K562 (cell line): ENCODE measurements around the gene MKS1. TPM values are rescaled to one million over a fixed set of nuclear protein-coding genes. Genes with fewer than 3 reads are reported as not detected.

Source experiments
- ATAC-seq: fragments of 200-7000 bp; cut with Tn5 transposase; 3 replicates; pipeline ENCODE4 v1.9.1; 2020; ENCODE audit warnings: moderate library complexity
- BruUV-seq: library from RNA; stranded (reverse); fragments of 400-500 nt; replicated peaks from 2 replicates; lab custom pipeline; 2021; lab: Mats Ljungman, UMichigan
- CTCF ChIA-PET: fragments of 300-600 bp; formaldehyde crosslinking; extraction: SDS; loops from one replicate; lab custom pipeline; 2021; ENCODE audit warnings: low intra/inter-chr PET ratio; lab: Yijun Ruan, JAX
- POLR2A ChIA-PET: fragments of 300-600, 350-650 bp; sonication (Branson Sonifier 250); formaldehyde crosslinking; extraction: SDS; loops from one replicate; lab custom pipeline; 2021; ENCODE audit warnings: antibody characterized with exemption, inconsistent platforms; lab: Yijun Ruan, JAX
- DNase-seq, 4 experiments: peaks; one replicate each; pipeline versions ENCODE4 v3.0.0 to v3.0.0-alpha.2; 2011 to 2018; ENCODE audit warnings: low spot score in 3 of 4, mixed read lengths in 3 of 4; ENCODE audit errors: extremely low read depth in 1 of 4
- FAIRE-seq: peaks from 2 replicates; lab custom pipeline; 2011; peaks lifted over from hg19 to GRCh38; lab: Jason Lieb, UNC
- H2AFZ ChIP-seq: 2 replicates; pipeline ENCODE4 v1.6.0; 2011; ENCODE audit warnings: low read depth, low read length, control low read depth, inconsistent platforms
- H3K27ac ChIP-seq: fragments of 200-600 bp; 3 replicates; pipeline ENCODE4 v1.8.0; 2011; ENCODE audit warnings: low read depth, mild to moderate bottlenecking, control low read depth, inconsistent platforms, low read length, moderate library complexity, mixed read lengths; ENCODE audit errors: extremely low read depth
- H3K27me3 ChIP-seq, 2 experiments: fragments of 300-600 bp in 1 of 2; 2 replicates in 1 of 2; 3 replicates in 1 of 2; pipeline versions ENCODE4 v1.6.0 to v1.8.0; 2011; ENCODE audit warnings: inconsistent platforms in 2 of 2, low read length in 2 of 2, mild to moderate bottlenecking in 1 of 2, mixed read lengths in 1 of 2, moderate library complexity in 1 of 2; ENCODE audit not compliant: control insufficient read depth in 2 of 2, insufficient read depth in 2 of 2
- H3K36me3 ChIP-seq: fragments of 300-600 bp; 3 replicates; pipeline ENCODE4 v1.8.0; 2011; ENCODE audit warnings: mild to moderate bottlenecking, low read length, inconsistent platforms; ENCODE audit not compliant: control insufficient read depth, insufficient read depth
- H3K4me1 ChIP-seq, 2 experiments: fragments of 200-600 bp in 1 of 2; replicated peaks in 1 of 2; 2 replicates in 1 of 2; 3 replicates in 1 of 2; pipeline versions ENCODE4 v1.5.1 to v1.8.0; 2011; ENCODE audit warnings: inconsistent platforms in 2 of 2, low read length in 2 of 2, mild to moderate bottlenecking in 1 of 2, mixed read lengths in 1 of 2, moderate library complexity in 1 of 2; ENCODE audit not compliant: control insufficient read depth in 2 of 2, insufficient read depth in 2 of 2
- H3K4me2 ChIP-seq: 2 replicates; pipeline ENCODE4 v1.6.1; 2011; ENCODE audit warnings: low read length, control low read depth, inconsistent platforms, mixed read lengths; ENCODE audit not compliant: insufficient read depth
- H3K4me3 ChIP-seq: fragments of 200-600 bp; sonication (generic), shearing (Covaris generic); 2 replicates; pipeline ENCODE4 v1.5.1; 2016; ENCODE audit warnings: control low read depth, inconsistent platforms
- H3K79me2 ChIP-seq: fragments of 200-600 bp; 3 replicates; pipeline ENCODE4 v1.8.0; 2011; ENCODE audit warnings: low read length, inconsistent platforms; ENCODE audit not compliant: control insufficient read depth, insufficient read depth
- H3K9ac ChIP-seq, 2 experiments: 2 replicates each; pipeline versions ENCODE4 v1.6.0 to v1.6.1; 2011; ENCODE audit warnings: low read depth in 2 of 2, low read length in 2 of 2, control low read depth in 1 of 2, inconsistent platforms in 1 of 2, mild to moderate bottlenecking in 1 of 2, mixed read lengths in 1 of 2; ENCODE audit not compliant: insufficient read depth in 1 of 2
- H3K9me1 ChIP-seq: one replicate; pipeline ENCODE4 v1.6.0; 2011; ENCODE audit warnings: inconsistent platforms, mild to moderate bottlenecking, low read length, moderate library complexity; ENCODE audit not compliant: control insufficient read depth, insufficient read depth
- H3K9me3 ChIP-seq: replicated peaks from 2 replicates; pipeline ENCODE4 v1.5.1; 2011; ENCODE audit warnings: low read depth, low read length, inconsistent platforms; ENCODE audit not compliant: control insufficient read depth, insufficient read depth
- H4K20me1 ChIP-seq: replicated peaks from 2 replicates; pipeline ENCODE4 v1.6.1; 2011; ENCODE audit warnings: low read length, inconsistent platforms, mixed read lengths; ENCODE audit not compliant: control insufficient read depth, insufficient read depth
- BACH1 ChIP-seq: fragments of 200-800 bp; sonication (Bioruptor generic); IDR thresholded peaks from 2 replicates; pipeline ENCODE4 v1.6.1; 2016; ENCODE audit warnings: missing genetic modification characterization, missing compliant biosample characterization
- ELF4 ChIP-seq: fragments of 450-650 bp; formaldehyde crosslinking; IDR thresholded peaks from 2 replicates; pipeline ENCODE4 v1.4.0; 2022; ENCODE audit warnings: missing genetic modification characterization
- ETS2 ChIP-seq: IDR thresholded peaks from 2 replicates; pipeline ENCODE4 v1.6.1; 2016; ENCODE audit warnings: borderline replicate concordance, missing genetic modification characterization, mild to moderate bottlenecking, moderate library complexity, missing compliant biosample characterization; ENCODE audit not compliant: poor library complexity, severe bottlenecking
- RFX5 ChIP-seq: IDR thresholded peaks from 2 replicates; pipeline ENCODE4 v1.6.1; 2011; ENCODE audit warnings: low read depth, mild to moderate bottlenecking, improper control_type of control experiment, low read length
- SIRT6 ChIP-seq: IDR thresholded peaks from one replicate; pipeline ENCODE4 v1.6.1; 2012; ENCODE audit warnings: low read depth, mild to moderate bottlenecking, control low read depth, inconsistent platforms, low read length, moderate library complexity
- TARDBP ChIP-seq: fragments of 450-650 bp; IDR thresholded peaks from 2 replicates; pipeline ENCODE4 v1.6.1; 2016
- ZFP36 ChIP-seq: fragments of 150-350 bp; IDR thresholded peaks from 2 replicates; pipeline ENCODE4 v1.6.1; 2018; ENCODE audit warnings: low read length, low read depth; ENCODE audit not compliant: partially characterized antibody
- ZNF3 ChIP-seq: fragments of 250-450 bp; sonication (Bioruptor Pico); IDR thresholded peaks from 2 replicates; pipeline ENCODE4 v1.5.0; 2021; ENCODE audit warnings: mild to moderate bottlenecking, moderate library complexity
- ZNF431 ChIP-seq: sonication (generic); formaldehyde crosslinking; IDR thresholded peaks from 2 replicates; pipeline ENCODE4 v1.8.0; 2022; ENCODE audit warnings: mild to moderate bottlenecking, missing genetic modification reagents
- WGBS: fragments of 100-300 bp; shearing (Covaris generic); methylation state at CpG from one replicate; pipeline ENCODE4 v1.1.6; 2016; ENCODE audit warnings: low coverage, mixed read lengths; ENCODE audit not compliant: insufficient coverage; ENCODE audit errors: missing lambda C conversion rate; 5-methylcytosine and 5-hydroxymethylcytosine counted together
- in situ Hi-C: fragments of 300-500 bp; cut with MboI; formaldehyde crosslinking; loops from 4 replicates; pipeline ENCODE4 v1.15.0; 2018; ENCODE audit warnings: inconsistent platforms, mixed read lengths
- intact Hi-C: fragments of 100-400 bp; cut with micrococcal nuclease; formaldehyde crosslinking; loops from 2 replicates; pipeline ENCODE4 v1.14.2; 2022
- polyA plus RNA-seq, 8 experiments: library from polyadenylated mRNA; depleted of rRNA in 4 of 8; stranded (reverse) in 5 of 8; unstranded in 3 of 8; fragments of >200 nt; fragmentation: Nextera tagmentation in 2 of 8; fragmentation: Illumina TruSeq in 1 of 8; extraction: Ambion mirVana in 2 of 8; extraction: Trizol in 1 of 8; gene quantifications; 2 replicates each; pipeline versions ENCODE4 v1.2.1 to v1.2.3, GENCODE V29; 2011 to 2014; ENCODE audit warnings: inconsistent platforms in 1 of 8, missing spikeins in 1 of 8
- total RNA-seq, 7 experiments: library from RNA; depleted of rRNA in 6 of 7; stranded (reverse); fragments of >200 nt in 6 of 7; fragmentation: Illumina TruSeq in 2 of 7; extraction: Trizol in 2 of 7; gene quantifications; 2 replicates each; pipeline versions ENCODE4 v1.2.1 to v1.2.3, GENCODE V29; 2011 to 2021; ENCODE audit warnings: low replicate concordance in 1 of 7
- TF ChIP-seq, protein P1 (sequence below): sonication (generic); formaldehyde crosslinking; IDR thresholded peaks from 2 replicates; pipeline ENCODE4 v1.8.0; 2022; ENCODE audit warnings: mild to moderate bottlenecking, missing genetic modification reagents
- TF ChIP-seq, protein P2 (sequence below): sonication (generic); formaldehyde crosslinking; IDR thresholded peaks from 2 replicates; pipeline ENCODE4 v1.8.1; 2023; ENCODE audit warnings: mild to moderate bottlenecking, missing genetic modification reagents

MKS1 gene
- total and polyA plus RNA-seq, 9 of the 15 experiments (the other 6 are each of a cell fraction or from before 2014, with no cell fraction given) = 16.3 to 31.0 (median 25.9) TPM

DNA sequence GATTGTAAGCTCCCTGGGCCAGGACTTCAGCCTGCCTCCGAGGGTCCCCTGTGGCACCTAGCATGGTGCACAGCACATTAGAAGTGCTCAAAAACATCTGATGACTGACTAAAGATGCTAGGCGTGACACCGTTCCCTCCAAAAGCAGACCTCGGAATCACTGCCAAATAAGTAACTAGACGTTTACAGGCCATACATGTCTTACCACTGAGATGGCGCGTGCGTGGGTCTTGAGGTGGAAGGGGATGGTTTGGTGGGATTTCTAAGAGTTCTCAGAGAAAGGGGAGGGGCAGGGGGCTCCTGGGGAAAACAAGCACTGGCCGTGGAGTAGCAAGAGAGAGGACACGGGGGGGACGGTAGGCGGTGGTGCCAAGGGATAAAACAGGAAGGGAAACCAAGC is 49.3 kb upstream of the MKS1 start:
- H3K27me3 ChIP-seq = peaks cover 34 to 83% of the 10 kb centered on the region in 2 experiments
- peaks cover 5% of the 10 kb centered on the region for H4K20me1 ChIP-seq
- no peaks in the 10 kb centered on the region for H3K9me3 ChIP-seq
- H3K4me2 ChIP-seq = no peak overlapping the region
- H2AFZ ChIP-seq = no peak overlapping the region
- no TSS peak for BruUV-seq
- H3K4me1 ChIP-seq = peaks cover 2 to 6% of the 10 kb centered on the region in 2 experiments; a peak in 3 of 5 replicates
- H3K27ac ChIP-seq = no peak overlapping the region
- H3K9ac ChIP-seq = no peak overlapping the region
- no peak overlapping the region for H3K4me3 ChIP-seq
- no peaks in the 10 kb centered on the region for H3K9me1 ChIP-seq
- TF ChIP-seq ETS2 (tag) (no peak), ZFP36 (no peak)
- H3K79me2 ChIP-seq = no peaks in the 10 kb centered on the region
- FAIRE-seq (no peak), ATAC-seq (no peak), DNase-seq (no peak)
- CTCF ChIA-PET = no interaction called here
- WGBS = 4% methylated on average over 8 of the region's 12 CpGs
- H3K36me3 ChIP-seq = no peaks in the 10 kb centered on the region
- POLR2A ChIA-PET = no interaction called here
- intact Hi-C loops = no loop called here
- in situ Hi-C loops = no loop called here

DNA sequence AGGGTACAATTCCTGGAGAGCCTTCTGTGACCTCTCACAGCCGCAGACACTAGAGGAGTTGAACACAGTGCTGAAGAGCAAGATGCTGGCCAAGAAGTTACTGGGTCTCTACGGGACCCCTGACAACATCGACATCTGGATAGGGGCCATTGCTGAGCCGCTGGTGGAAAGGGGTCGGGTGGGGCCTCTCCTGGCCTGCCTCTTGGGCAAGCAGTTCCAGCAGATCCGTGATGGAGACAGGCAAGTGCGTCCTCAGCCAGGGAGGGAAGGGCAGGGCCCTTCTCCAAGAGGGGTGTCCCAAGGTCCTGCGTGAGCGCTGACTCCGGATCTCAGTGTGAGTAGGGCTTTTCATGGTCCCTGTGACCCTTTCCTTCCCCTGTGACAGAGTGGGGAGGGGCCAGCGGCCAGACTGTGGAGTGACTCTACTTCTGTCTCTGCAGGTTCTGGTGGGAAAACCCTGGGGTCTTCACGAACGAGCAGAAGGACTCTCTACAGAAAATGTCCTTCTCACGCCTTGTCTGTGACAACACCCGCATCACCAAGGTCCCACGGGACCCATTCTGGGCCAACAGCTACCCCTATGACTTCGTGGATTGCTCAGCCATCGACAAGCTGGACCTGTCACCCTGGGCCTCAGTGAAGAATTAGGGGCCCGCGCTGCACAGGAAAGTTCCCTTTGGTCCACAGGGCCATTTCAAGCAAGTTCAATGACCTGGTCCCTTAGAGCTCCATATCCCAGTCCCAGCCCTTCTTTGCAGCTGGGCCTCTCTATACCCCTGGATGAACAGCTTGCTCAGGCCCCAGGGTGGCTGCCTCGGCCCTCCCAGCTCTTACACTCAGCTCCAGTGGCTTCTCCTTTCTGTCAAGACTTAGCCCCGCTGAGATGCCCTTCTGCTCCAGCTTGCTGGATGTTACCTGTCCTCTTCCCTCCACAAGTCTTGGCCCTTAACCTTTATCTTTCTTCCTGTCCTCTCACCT is 48.6 kb upstream of the MKS1 start:
- DNase-seq = peak in 1 of 4 experiments; percentile 5
- POLR2A ChIA-PET = no interaction called here
- FAIRE-seq = no peak
- no peak for TF ChIP-seq BACH1 (tag)
- TF ChIP-seq ZNF431 (CRISPR knock-in tag) = no peak
- TF ChIP-seq RFX5 = no peak
- TF ChIP-seq, protein P1, sequence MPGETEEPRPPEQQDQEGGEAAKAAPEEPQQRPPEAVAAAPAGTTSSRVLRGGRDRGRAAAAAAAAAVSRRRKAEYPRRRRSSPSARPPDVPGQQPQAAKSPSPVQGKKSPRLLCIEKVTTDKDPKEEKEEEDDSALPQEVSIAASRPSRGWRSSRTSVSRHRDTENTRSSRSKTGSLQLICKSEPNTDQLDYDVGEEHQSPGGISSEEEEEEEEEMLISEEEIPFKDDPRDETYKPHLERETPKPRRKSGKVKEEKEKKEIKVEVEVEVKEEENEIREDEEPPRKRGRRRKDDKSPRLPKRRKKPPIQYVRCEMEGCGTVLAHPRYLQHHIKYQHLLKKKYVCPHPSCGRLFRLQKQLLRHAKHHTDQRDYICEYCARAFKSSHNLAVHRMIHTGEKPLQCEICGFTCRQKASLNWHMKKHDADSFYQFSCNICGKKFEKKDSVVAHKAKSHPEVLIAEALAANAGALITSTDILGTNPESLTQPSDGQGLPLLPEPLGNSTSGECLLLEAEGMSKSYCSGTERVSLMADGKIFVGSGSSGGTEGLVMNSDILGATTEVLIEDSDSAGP = no peak
- TF ChIP-seq SIRT6 = no peak
- TF ChIP-seq ELF4 (CRISPR knock-in tag) = no peak
- TF ChIP-seq TARDBP = no peak
- TF ChIP-seq, protein P2, sequence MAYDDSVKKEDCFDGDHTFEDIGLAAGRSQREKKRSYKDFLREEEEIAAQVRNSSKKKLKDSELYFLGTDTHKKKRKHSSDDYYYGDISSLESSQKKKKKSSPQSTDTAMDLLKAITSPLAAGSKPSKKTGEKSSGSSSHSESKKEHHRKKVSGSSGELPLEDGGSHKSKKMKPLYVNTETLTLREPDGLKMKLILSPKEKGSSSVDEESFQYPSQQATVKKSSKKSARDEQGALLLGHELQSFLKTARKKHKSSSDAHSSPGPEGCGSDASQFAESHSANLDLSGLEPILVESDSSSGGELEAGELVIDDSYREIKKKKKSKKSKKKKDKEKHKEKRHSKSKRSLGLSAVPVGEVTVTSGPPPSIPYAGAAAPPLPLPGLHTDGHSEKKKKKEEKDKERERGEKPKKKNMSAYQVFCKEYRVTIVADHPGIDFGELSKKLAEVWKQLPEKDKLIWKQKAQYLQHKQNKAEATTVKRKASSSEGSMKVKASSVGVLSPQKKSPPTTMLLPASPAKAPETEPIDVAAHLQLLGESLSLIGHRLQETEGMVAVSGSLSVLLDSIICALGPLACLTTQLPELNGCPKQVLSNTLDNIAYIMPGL (CRISPR knock-in tag) = no peak
- no peak for TF ChIP-seq ZNF3 (CRISPR knock-in tag)

More for the DNA sequence above, 48.6 kb upstream of the MKS1 start:
- Histone ChIP-seq H3K9me3 (no peaks in the 10 kb centered on the region), H3K27me3 (peaks cover 35 to 80% of the 10 kb centered on the region in 2 experiments), H3K36me3 (no peaks in the 10 kb centered on the region), H2AFZ (no peak overlapping the region), H3K9ac (no peak overlapping the region), H3K9me1 (no peaks in the 10 kb centered on the region), H3K79me2 (no peaks in the 10 kb centered on the region), H3K4me1 (peaks cover 0 to 6% of the 10 kb centered on the region in 2 experiments; a peak in 1 of 5 replicates), H3K4me2 (no peak overlapping the region), H4K20me1 (peaks cover 5% of the 10 kb centered on the region), H3K27ac (no peak overlapping the region), H3K4me3 (no peak overlapping the region)
- ATAC-seq = no peak
- CTCF ChIA-PET = no interaction called here
- WGBS = 6% methylated on average over 22 of the region's 22 CpGs
- intact Hi-C loops = no loop called here
- BruUV-seq = no TSS peak
- in situ Hi-C loops = no loop called here
